GM19397 (cell line): ENCODE data around the gene EDC3.
"Not testable (repeated sequence)": the region's sequence is repeated elsewhere in the genome, so short reads cannot be mapped to it uniquely, and the experiment has no call there.

Experiments used
- ATAC-seq: cut with Tn5 transposase; IDR thresholded peaks from one replicate; pipeline ENCODE4 v1.9.1; 2021; ENCODE audit warnings: mild to moderate bottlenecking, moderate library complexity; ENCODE audit not compliant: unreplicated experiment

Gene EDC3

GRCh38 chr15:74612677-74613076, 83.1 kb downstream of the EDC3 start:
- ATAC-seq: no peak

DNA sequence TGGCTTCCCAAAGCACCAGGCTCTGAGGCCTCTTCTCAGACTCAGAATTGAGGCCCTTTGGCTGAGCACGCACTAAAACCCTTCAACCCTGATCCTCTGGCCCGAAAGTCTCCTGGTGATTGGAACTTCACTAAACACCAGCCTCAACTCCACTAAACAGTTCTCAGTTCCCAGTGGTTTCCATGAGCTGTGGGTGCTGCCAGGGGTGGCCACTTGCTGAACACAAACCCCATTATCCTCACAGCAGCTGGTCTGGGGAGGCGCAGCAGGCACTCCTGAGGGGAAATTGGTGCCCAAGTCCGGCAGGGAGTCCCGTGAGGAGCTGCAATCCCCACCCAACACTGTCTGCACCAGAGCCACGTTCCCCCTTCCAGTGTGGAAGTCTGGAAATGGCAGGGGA, 84.0 kb downstream of the EDC3 start:
- ATAC-seq: no peak

DNA sequence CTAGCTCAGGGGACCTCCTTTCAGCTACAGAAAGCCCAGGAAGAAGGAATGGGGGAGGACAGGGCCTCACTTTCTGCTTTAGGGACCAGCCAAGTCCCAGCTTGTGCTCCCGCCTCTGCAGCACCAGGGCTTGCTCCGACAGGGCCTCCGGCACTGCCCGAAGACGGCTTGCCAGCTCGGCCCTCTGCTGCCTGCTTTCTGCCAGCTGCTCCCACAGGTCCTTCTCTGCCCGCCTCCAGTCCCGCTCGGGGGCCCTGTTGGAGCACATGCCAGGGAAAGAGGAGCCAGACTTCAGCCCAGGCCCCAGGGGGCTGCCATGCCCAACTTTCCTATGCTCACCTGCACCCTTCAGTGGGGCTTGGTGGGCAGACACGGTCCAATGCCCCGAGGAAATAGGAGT, 84.5 kb downstream of the EDC3 start:
- no peak for ATAC-seq

DNA sequence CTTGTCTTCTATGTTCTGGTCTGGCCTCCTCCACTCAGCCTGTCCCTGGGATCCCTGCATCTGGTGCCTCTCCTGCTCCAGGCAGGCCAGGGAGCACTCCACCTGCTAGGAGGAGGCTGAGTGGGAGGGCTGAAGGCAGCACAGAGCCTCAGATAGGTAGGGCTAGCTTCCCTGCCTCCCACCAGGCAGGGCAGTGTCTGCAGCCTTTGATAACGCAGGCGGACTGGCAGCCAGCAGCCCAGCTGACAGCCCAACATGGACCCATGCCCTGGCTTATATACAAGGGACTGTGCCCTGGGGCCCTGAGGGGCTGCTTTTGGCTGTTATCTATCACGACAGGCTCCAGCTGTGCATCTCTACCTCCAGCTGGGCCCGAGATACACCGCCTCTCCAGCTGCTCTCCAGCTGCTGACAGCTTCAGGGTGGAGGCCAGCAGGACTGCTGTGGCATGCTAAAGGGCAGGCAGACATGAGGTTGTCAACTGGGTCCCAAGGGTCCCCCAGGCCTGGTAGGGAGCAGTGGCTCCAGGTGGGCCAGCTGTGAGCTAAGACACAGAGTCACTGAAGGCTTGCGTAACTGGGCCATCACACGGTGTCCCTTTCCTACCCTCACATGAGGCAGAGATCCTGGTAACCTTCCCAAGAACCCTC, 85.4 kb downstream of the EDC3 start:
- no peak for ATAC-seq

DNA sequence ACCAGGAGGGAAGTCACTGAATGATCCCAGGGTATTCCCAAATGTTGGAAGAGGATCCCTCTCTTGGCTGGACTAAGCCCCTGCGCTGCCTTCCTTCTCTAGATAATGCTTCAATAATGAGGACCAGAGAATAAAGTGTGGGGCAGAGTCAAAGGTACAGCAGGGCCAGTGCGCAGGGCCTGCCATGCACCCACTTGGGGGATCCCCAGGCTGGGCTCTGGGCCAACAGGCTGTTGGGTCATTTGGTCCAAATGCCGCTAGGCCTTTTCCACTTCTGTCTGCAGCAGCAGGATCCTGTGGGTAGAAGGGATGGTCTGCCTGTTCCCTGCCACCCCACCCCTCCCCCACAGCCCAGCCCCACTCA, 85.9 kb downstream of the EDC3 start:
- no peak for ATAC-seq

- ATAC-seq: no peak
Measured at GRCh38 chr15:74608786-74609185, 87.0 kb downstream of the EDC3 start.

DNA sequence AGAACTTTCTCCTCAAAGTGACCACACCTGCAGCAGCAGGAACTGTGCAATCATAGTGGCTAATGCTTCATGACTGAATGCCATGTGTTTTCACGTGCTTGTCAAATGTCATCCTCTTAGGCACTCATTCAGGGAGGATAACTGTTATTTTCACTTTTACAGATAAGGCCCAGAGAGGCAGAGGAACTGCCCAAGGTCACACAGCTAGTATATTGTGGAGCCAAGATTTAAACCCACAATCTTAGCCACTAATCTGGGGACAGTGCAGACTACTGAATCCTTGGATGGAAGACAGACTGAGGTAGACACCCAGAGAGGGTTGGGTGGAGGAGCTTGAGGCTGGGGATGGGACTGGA, 90.1 kb downstream of the EDC3 start:
- ATAC-seq: no peak

DNA sequence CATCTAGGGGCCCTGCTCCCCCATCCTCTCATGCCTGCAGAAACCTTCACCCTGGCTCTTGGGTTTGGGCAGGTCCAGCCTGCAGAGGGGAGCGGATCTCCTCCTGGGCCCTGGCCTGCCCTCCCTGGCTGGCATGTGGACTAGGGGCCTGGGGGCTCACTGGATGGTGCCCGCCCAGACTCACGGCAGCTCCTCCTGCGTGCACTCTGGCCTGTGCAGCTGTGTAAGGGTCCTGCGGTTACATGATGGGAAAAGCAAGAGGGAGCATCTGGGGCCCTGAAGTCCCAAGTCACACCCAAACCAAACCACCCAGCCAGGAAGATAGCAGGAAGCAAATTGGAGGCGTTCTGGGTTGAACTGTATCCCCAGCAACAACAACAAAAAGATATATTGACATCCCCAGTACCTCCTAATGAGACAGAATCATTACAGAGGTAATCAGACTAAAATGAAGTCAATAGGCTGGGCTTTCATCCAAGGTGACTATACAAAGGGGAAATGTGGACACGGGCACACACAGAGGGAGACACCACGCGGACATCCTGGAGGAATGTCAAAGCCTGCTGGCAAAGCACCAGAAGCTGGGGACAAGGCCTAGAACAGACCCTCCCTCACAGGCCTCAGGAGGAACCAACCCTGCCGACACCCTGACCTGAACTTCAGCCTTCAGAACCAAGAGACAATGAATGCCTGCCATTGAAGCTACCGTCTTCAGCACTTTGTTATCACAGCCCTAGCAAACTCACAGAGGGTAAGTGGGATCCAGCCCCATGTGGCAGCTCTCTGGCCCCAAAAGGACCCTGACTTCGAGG, 90.6 kb downstream of the EDC3 start:
- ATAC-seq: no peak

DNA sequence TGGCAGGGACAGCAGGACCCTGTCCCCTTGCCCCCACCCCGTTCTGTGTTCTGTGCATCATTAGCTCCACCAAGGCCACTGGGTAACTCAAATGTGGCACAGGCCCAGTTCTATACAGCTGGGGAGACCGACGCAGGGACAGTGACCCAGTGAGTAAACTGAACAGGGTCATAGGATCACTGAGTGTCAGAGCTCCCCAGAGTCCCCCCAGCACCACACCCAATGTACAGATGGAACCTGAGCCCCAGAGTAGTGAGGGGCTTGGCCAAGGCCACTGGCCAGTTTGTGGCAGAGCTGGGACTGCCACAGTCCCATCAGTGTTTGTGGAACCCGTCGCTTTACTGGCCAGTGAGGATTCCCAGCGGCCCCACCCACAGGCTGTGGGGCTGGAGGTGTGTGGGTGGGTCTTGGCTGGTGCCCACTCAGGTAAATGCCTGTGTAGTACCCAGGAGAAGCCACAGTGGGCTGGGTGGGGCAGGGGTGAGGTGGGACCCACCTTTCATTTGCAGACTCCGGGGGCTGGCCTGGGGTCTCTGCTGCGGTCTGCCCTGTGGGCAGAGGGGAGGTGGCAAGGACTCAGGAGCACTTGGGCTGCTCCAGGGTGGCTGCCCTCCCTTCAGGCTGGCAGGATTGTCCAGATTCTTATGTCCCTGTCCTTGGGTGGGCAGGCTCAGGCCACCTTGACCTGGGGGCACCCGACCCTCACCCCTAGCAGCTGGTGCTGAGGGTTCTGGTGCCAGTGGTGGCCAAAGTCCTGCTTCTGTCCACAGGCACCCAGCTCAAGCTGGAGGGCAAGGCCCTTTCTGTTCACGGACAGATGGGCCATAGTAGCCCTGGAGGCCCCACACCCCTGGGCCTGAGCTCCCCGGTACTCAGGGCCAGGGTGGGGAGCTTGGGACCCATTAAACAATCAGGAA, 91.8 kb downstream of the EDC3 start:
- no peak for ATAC-seq

DNA sequence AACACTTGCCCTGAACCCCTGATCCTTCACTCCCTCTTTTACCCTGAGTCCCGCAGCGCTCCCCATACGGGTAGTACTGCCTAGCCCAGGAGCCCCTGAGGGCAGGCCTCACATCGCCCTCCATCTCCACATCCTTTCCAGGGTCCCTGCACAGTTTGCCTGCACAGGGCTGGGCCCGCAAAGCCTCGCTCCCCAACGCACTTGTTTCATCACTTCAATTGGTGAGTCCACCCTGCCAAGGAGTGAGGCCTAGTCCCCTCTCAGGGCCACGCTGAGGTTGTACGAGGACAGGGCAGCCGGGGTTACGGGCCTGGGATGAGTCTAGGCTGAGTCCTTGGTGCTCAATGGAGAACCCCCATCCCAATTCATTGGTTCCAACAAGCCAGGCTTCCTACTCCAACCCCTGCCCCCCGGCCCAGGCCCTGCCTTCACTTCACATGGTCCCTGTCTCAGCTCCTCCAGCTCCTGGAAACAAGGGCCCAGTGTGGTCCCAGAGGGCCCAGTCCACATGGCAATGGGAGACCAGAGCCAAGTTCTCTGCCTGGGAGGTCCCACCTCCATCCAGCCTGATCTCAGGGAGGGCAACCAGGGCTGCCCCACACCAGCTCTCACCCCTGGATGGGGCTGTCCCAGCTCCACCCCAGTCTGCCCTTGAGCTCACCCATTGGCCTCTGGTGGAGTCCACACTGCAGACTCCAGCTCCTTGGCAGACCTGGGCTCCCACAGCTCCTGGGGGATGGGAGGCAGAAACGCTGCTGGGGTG, 92.6 kb downstream of the EDC3 start:
- ATAC-seq: no peak

DNA sequence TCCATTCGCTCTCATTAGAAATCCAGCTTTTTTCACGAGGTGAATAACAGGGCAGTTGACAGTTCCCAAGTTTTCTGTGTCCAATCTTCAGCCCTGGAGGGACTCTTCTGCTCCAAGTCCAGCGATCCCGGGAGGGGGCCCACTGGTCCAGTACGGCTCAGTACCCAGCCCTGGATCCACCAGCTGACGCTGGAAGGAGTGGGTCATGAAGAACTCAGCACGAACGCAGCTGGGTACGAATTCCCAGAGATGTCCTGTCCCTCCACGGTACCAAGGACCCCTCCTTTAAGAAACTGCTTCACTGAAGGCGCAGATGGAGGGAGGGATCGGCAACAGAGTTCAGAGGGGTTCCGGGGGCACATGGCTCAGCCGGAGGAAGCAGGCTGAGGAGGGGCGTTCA, 96.7 kb downstream of the EDC3 start:
- no peak for ATAC-seq

- peak; percentile 80 for ATAC-seq
Measured at GRCh38 chr15:74598126-74598842, 97.5 kb downstream of the EDC3 start.

DNA sequence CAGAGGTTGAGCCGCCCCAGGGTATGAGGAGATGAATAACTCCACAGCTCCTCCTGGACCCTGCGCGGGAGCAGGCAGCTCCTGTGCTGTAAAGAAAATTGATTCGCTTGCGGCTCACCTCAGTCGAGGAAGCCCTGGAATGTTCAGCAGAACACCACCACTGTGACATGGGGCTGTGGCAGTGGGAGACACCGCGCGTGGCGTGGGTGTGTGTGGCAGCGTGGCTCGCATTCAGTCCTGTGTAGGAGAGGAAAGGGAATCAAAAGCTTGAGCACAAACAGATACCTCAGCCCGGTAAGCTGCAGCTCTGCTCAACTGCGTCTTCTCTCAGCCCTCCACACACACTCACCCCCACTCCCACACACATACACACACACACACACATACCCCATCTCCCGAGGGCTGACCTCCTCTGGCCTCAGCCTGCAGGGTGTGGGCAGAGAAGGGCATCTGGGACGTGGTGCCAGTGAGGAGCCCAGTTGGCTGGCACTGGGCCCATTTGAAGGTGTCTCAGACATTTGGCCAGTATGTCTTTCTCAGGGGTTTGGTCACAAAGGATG, 98.6 kb downstream of the EDC3 start:
- ATAC-seq: not testable (repeated sequence)

GRCh38 chr15:74596736-74597135, 99.1 kb downstream of the EDC3 start:
- ATAC-seq: not testable (repeated sequence)

GRCh38 chr15:74595271-74595670, 100.6 kb downstream of the EDC3 start:
- ATAC-seq: no peak

GRCh38 chr15:74594455-74594854, 101.4 kb downstream of the EDC3 start:
- no peak for ATAC-seq

DNA sequence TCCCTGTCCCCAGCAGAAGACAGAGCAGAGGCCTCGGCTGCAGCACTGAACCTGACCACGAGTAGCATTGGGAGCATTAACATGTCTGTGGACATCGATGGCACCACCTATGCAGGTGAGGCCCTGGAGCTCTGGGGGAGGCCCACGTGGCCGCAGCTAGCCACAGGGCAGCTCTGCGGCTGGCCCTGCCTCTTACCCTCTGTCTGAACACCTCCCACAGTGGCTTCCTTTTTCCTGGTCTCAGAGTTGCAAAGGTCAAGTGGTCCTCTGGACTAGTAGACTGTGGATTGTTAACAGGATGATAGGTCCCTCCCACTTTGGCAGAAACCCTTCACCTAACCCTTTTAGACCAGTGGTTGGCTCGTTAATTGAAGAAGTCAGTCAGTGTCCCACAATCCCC, 102.7 kb downstream of the EDC3 start:
- no peak for ATAC-seq

DNA sequence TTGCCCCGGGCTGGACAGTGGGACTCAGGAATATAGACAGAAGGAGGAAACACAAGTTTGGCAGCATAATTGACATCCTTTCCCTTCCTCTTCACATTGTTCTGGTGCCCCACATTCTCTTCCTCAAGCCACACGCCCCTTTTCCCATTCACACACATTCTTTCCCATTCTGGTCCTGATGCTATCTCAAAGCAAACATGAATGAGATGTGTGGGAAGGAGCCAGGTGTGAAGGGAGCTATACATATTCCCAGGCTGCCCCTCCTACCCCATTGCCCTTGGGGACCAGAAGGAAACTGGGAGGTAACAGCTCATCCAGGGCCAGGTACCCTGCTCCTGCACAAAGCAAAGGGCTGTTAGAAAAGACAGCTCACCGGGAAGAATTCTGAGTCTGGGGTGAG, 103.6 kb downstream of the EDC3 start:
- ATAC-seq: no peak

DNA sequence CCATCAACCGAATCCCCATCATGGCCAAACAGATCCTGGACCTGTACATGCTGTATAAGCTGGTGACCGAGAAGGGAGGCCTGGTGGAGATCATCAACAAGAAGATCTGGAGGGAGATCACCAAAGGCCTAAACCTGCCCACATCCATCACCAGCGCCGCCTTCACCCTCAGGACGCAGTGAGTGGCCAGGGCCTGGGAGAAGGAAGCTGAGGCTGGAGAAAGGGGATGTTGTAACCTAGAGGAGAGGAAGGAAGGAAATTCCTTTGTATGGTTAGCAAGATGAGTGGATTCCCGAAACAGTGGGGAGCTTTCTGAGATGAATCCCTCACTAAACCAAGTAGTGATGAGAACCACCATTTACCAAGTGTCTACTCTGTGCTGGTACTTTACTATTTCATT, 106.0 kb downstream of the EDC3 start:
- no peak for ATAC-seq

GRCh38 chr15:74585857-74586256, 110.0 kb downstream of the EDC3 start:
- no peak for ATAC-seq
